Inferior parietal cortex (tissue), 1 donor: ENCODE data around the gene HIKESHI.
"Not testable (repeated sequence)": the region's sequence is repeated elsewhere in the genome, so short reads cannot be mapped to it uniquely, and the experiment has no call there.

Source experiments
- DNase-seq: peaks from one replicate; pipeline ENCODE4 v3.0.0-alpha.2; 2016; ENCODE audit errors: extremely low spot score

The HIKESHI gene

GRCh38 chr11:86302092-86302793 is at the start of gene HIKESHI:
HIKESHI (plus strand) TSS chr11:86302240; CDS start chr11:86302449, 209 bp downstream.
- DNase-seq, result peak; percentile 100

DNA sequence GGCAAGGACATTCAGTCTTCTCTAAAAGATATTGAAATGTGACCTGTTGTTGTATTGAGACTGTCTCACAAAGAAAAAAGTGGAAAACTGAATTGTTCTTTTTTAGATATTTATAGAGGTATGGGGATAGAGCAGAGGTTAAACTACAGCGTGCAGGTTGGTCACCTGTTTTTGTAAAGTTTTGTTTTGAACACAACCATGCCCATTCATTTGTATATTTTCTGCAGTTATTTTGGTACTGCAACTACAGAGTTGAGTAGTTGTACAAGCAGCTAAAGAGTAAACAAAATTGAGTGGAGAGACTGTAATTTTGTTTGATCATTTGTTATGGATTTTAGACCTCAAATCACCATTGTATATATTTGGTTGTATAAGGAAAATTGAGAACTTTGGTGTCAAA is 46.1 kb upstream of the HIKESHI start:
- no peak for DNase-seq

GRCh38 chr11:86256608-86257007 is 45.4 kb upstream of the HIKESHI start:
- DNase-seq, result no peak

DNA sequence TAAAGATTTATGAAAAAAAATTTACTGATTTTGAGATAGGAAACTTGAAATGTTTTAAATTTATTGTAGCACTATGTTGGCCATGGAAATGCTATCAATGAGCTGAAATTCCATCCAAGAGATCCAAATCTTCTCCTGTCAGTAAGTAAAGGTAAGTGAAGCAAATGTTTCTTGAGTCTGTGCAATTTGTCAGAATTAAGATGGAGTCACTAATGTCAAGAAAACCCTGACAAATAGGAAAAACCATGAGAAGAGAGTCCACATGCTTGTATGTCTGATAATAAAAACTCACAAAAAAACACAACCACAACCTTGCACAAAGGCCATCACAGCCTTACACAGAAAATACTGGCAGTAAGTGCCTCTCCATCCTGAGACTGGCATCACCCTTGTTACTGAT is 44.6 kb upstream of the HIKESHI start:
- DNase-seq, result no peak

DNA sequence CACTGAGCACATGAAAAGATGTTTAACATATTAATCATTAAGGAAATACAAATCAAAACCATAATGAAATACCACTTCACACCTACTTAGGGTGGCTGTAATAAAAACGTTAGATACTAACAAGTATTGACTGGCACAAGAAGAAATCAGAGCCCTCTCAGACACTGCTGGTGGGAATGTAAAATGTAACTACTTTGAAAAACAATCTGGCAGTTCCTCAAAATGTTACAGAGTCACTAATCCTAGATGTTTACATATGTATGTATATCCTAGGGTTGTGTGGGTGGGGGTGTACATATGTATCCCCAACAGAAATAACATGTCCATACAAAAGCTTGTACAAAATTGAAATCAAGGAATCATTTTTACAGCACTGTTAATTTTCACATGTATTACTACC is 42.3 kb upstream of the HIKESHI start:
- no peak for DNase-seq

DNA sequence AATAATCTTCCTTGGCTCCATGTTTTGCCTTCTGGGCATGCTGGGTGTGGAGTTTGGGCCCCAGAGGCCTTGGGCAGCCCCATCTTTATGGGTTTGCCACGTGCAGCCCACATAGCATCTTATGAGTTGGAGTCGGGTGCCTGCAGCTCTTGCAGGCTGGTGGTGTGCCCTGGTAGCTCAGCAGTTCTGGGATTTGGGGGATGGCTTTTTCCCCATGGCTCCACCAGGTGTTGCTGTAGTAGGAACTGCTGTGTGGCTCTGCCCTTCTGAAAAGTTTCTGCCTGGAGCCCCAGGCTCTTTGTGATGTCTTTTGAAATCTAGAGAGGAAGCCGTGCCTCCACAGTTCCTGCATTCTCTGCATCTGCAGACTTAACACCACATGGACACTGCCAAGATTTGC is 40.7 kb upstream of the HIKESHI start:
- no peak for DNase-seq

- no peak for DNase-seq
Measured at GRCh38 chr11:86262387-86262786, 39.7 kb upstream of the HIKESHI start.

DNA sequence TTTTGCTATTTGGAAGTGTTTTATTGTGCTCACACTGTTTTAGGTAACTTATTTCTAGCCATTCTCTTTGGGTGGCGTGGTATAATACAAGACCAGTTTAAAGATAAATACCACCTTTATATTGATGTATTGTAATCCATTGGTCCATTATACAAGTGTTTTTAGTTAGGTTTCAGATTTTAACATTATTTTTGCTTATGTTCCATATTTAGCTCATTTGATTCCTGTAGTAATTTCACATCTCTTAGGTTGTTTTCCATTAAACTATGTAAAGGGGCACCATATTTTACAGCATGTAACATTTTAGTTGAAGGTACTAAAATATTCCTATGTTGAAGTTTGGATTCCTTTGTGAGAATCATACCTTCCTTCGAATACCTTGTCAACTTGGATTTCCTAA is 37.4 kb upstream of the HIKESHI start:
- DNase-seq, result no peak

- DNase-seq, result no peak
Measured at GRCh38 chr11:86265194-86265593, 36.8 kb upstream of the HIKESHI start.

DNA sequence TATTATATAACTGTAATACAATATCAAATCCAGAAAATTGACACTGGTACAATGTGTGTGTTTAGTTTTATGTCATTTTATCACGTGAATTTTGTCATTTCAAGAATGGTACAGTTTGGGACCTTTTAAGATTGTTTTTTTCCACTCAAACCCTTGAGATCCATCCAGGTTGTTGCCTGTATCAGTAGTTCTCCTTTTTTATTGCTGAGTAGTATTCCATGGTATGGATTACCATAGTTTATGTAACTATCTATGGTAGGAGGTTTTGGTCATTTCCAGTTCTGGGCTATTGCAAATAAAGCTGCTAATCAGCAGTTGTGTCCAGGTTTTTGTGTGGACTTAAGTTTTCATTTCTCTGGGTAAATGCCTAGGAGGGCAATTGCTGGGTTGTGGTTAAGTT is 32.4 kb upstream of the HIKESHI start:
- DNase-seq, result no peak

GRCh38 chr11:86274503-86274902 is 27.5 kb upstream of the HIKESHI start:
- DNase-seq, result no peak

- DNase-seq, result no peak
Measured at GRCh38 chr11:86274999-86275398, 27.0 kb upstream of the HIKESHI start.

GRCh38 chr11:86275493-86276370 is 26.3 kb upstream of the HIKESHI start:
- DNase-seq, result no peak

DNA sequence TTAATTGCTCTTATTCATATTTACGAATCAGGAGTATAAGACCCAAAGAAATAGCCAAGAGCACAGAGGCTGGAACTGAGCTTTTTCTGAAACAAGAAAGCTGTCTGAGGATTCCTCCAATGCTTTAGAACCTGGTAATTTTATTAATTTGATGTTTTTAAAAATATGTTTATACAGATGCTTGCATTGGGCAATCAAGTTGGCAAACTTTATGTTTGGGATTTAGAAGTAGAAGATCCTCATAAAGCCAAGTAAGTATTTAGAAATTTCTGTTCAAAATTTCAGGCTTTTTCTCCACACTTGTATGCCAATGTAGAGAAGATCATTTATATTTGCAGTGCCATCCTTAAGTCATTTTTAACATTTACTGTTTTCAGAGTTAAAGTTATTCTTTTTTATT is 24.3 kb upstream of the HIKESHI start:
- DNase-seq, result no peak

GRCh38 chr11:86278226-86278625 is 23.8 kb upstream of the HIKESHI start:
- no peak for DNase-seq

GRCh38 chr11:86279747-86280146 is 22.3 kb upstream of the HIKESHI start:
- no peak for DNase-seq

GRCh38 chr11:86287468-86287796 is 14.6 kb upstream of the HIKESHI start:
- no peak for DNase-seq

GRCh38 chr11:86288776-86289507 is 13.1 kb upstream of the HIKESHI start:
- no peak for DNase-seq

GRCh38 chr11:86289508-86290280 is 12.3 kb upstream of the HIKESHI start:
- not testable (repeated sequence) for DNase-seq

GRCh38 chr11:86291466-86292262 is 10.4 kb upstream of the HIKESHI start:
- DNase-seq, result peak; percentile 72
